Astrocyte (in vitro differentiated cells and primary cell): Measurements from ENCODE around the gene CDHR1.

ENCODE experiments used
- CTCF ChIP-seq: IDR thresholded peaks from 2 replicates; pipeline ENCODE4 v1.5.1; 2011; ENCODE audit warnings: low read depth, mild to moderate bottlenecking, inconsistent platforms, low read length, moderate library complexity; ENCODE audit not compliant: insufficient read depth
- EZH2 ChIP-seq: IDR thresholded peaks from 2 replicates; pipeline ENCODE4 v1.6.1; 2012; ENCODE audit warnings: mild to moderate bottlenecking, low read length, inconsistent platforms; ENCODE audit not compliant: insufficient read depth

DNA sequence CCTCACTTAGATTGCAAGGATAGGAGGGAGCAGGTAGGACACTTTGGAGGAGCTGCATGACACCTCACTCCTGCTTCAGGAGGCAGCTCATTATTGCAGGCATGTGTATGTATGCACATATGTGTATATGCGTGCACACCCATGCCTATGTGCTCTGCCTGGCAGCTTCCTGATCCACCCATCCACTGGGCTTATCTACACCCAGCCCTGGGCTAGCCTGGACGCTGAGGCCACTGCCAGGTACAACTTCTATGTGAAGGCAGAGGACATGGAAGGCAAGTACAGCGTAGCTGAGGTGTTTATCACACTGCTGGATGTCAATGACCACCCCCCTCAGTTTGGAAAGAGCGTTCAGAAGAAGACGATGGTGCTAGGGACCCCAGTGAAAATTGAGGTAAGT lies 17.7 kb downstream of the CDHR1 start:
- no peak for TF ChIP-seq EZH2
- no peak for TF ChIP-seq CTCF
